Skeletal muscle satellite cell (primary cell): ENCODE results near the gene TMEM250.

ENCODE experiments used
- H3K27me3 ChIP-seq: 2 replicates; pipeline ENCODE4 v1.7.0; 2013; ENCODE audit warnings: low read length; ENCODE audit not compliant: control insufficient read depth, insufficient read depth
- H3K36me3 ChIP-seq: 2 replicates; pipeline ENCODE4 v1.7.0; 2013; ENCODE audit warnings: mild to moderate bottlenecking, control low read depth, low read length; ENCODE audit not compliant: insufficient read depth
- H3K4me1 ChIP-seq: 2 replicates; pipeline ENCODE4 v1.7.0; 2013; ENCODE audit warnings: low read length; ENCODE audit not compliant: control insufficient read depth, insufficient read depth
- H3K4me2 ChIP-seq: 2 replicates; pipeline ENCODE4 v1.7.0; 2013; ENCODE audit warnings: mild to moderate bottlenecking, low read length
- H3K4me3 ChIP-seq: 2 replicates; pipeline ENCODE4 v1.7.0; 2013; ENCODE audit warnings: low read length
- H3K9ac ChIP-seq: 2 replicates; pipeline ENCODE4 v1.7.0; 2013; ENCODE audit warnings: mild to moderate bottlenecking, low read depth, low read length, moderate library complexity
- H3K9me3 ChIP-seq: replicated peaks from 2 replicates; pipeline ENCODE4 v1.7.0; 2013; ENCODE audit warnings: mild to moderate bottlenecking, control low read depth, low read length

The TMEM250 gene

GRCh38 chr9:136095070-136096058, 23.3 kb downstream of the TMEM250 start, which contains the start of gene NACC2:
TSS of gene NACC2 (minus strand) at chr9:136095289. CDS start at chr9:136050521, 44,768 bp downstream.
- Histone ChIP-seq H3K9ac (peak within 1 kb of the TSS; percentile 89), H3K36me3 (peaks cover 6% of the 10 kb centered on the region), H3K9me3 (no peaks in the 10 kb centered on the region), H3K4me3 (peak within 1 kb of the TSS; percentile 80), H3K4me2 (peak within 1 kb of the TSS; percentile 99), H3K4me1 (peaks cover 37% of the 10 kb centered on the region), H3K27me3 (peaks cover 4% of the 10 kb centered on the region)

GRCh38 chr9:136093995-136094881, 24.4 kb downstream of the TMEM250 start:
- Histone ChIP-seq H3K27me3 (peaks cover 4% of the 10 kb centered on the region), H3K4me1 (peaks cover 37% of the 10 kb centered on the region)

GRCh38 chr9:136093346-136093986, 25.2 kb downstream of the TMEM250 start:
- Histone ChIP-seq H3K27me3 (no peaks in the 10 kb centered on the region), H3K36me3 (peaks cover 6% of the 10 kb centered on the region), H3K4me2 (peak overlapping the region; percentile 99), H3K9ac (peak overlapping the region; percentile 89), H3K9me3 (no peaks in the 10 kb centered on the region), H3K4me3 (peak overlapping the region; percentile 80), H3K4me1 (peaks cover 37% of the 10 kb centered on the region)

More at GRCh38 chr9:136093995-136094881, 24.4 kb downstream of the TMEM250 start:
- peak overlapping the region; percentile 80 for H3K4me3 ChIP-seq
- peak overlapping the region; percentile 99 for H3K4me2 ChIP-seq
- H3K9me3 ChIP-seq: no peaks in the 10 kb centered on the region
- H3K36me3 ChIP-seq: peaks cover 6% of the 10 kb centered on the region
- H3K9ac ChIP-seq: peak overlapping the region; percentile 89

GRCh38 chr9:136092741-136093140, 25.9 kb downstream of the TMEM250 start:
- H3K4me1 ChIP-seq: peaks cover 37% of the 10 kb centered on the region
- peaks cover 6% of the 10 kb centered on the region for H3K36me3 ChIP-seq
- H3K27me3 ChIP-seq: no peaks in the 10 kb centered on the region
- no peaks in the 10 kb centered on the region for H3K9me3 ChIP-seq
- H3K9ac ChIP-seq: peak overlapping the region; percentile 89
- H3K4me2 ChIP-seq: peak overlapping the region; percentile 99
- H3K4me3 ChIP-seq: peak overlapping the region; percentile 80

GRCh38 chr9:136092353-136092650, 26.4 kb downstream of the TMEM250 start:
- H3K4me3 ChIP-seq: no peak overlapping the region
- H3K36me3 ChIP-seq: peaks cover 6% of the 10 kb centered on the region
- H3K4me2 ChIP-seq: peak overlapping the region; percentile 99
- H3K9me3 ChIP-seq: no peaks in the 10 kb centered on the region
- H3K9ac ChIP-seq: no peak overlapping the region
- H3K27me3 ChIP-seq: no peaks in the 10 kb centered on the region
- H3K4me1 ChIP-seq: peaks cover 37% of the 10 kb centered on the region

- peaks cover 39% of the 10 kb centered on the region for H3K4me1 ChIP-seq
- H3K36me3 ChIP-seq: peaks cover 6% of the 10 kb centered on the region
- no peaks in the 10 kb centered on the region for H3K27me3 ChIP-seq
- peak overlapping the region; percentile 38 for H3K4me2 ChIP-seq
- H3K4me3 ChIP-seq: no peak overlapping the region
- no peak overlapping the region for H3K9ac ChIP-seq
- no peaks in the 10 kb centered on the region for H3K9me3 ChIP-seq
These were observed 26.9 kb downstream of the TMEM250 start for GRCh38 chr9:136091582-136092352.

- H3K9me3 ChIP-seq: no peaks in the 10 kb centered on the region
- H3K4me3 ChIP-seq: no peak overlapping the region
- peak overlapping the region; percentile 38 for H3K4me2 ChIP-seq
- no peak overlapping the region for H3K9ac ChIP-seq
- peaks cover 44% of the 10 kb centered on the region for H3K4me1 ChIP-seq
- H3K27me3 ChIP-seq: no peaks in the 10 kb centered on the region
- H3K36me3 ChIP-seq: peaks cover 6% of the 10 kb centered on the region
These were observed 27.7 kb downstream of the TMEM250 start for GRCh38 chr9:136090768-136091581.

GRCh38 chr9:136090056-136090735, 28.5 kb downstream of the TMEM250 start:
- Histone ChIP-seq H3K9me3 (no peaks in the 10 kb centered on the region), H3K4me2 (no peak overlapping the region), H3K9ac (no peak overlapping the region), H3K27me3 (no peaks in the 10 kb centered on the region), H3K4me3 (no peak overlapping the region), H3K4me1 (peaks cover 46% of the 10 kb centered on the region), H3K36me3 (peaks cover 6% of the 10 kb centered on the region)

GRCh38 chr9:136089697-136090045, 29.0 kb downstream of the TMEM250 start:
- peaks cover 6% of the 10 kb centered on the region for H3K36me3 ChIP-seq
- H3K4me2 ChIP-seq: no peak overlapping the region
- no peak overlapping the region for H3K4me3 ChIP-seq
- H3K4me1 ChIP-seq: peaks cover 46% of the 10 kb centered on the region
- no peaks in the 10 kb centered on the region for H3K27me3 ChIP-seq
- H3K9ac ChIP-seq: no peak overlapping the region
- H3K9me3 ChIP-seq: no peaks in the 10 kb centered on the region
